DMS153 (cell line): ENCODE data around the gene AKAP13.

Source experiments
- DNase-seq: peaks from one replicate; lab custom pipeline; 2025; lab: John Stamatoyannopoulos, UW

AKAP13 gene

GRCh38 chr15:85498471-85498870 lies 118.1 kb downstream of the AKAP13 start:
- no peak for DNase-seq

GRCh38 chr15:85499371-85499887 lies 119.0 kb downstream of the AKAP13 start:
- DNase-seq, result peak; percentile 24

GRCh38 chr15:85500060-85500708 lies 119.8 kb downstream of the AKAP13 start:
- DNase-seq, result no peak

GRCh38 chr15:85500729-85501128 lies 120.3 kb downstream of the AKAP13 start:
- no peak for DNase-seq

GRCh38 chr15:85501574-85501973 lies 121.2 kb downstream of the AKAP13 start:
- DNase-seq, result no peak

- no peak for DNase-seq
These were observed 122.9 kb downstream of the AKAP13 start for GRCh38 chr15:85503151-85503799.

- peak; percentile 1 for DNase-seq
These were observed 124.6 kb downstream of the AKAP13 start for GRCh38 chr15:85504749-85505676.

GRCh38 chr15:85507114-85507513 lies 126.7 kb downstream of the AKAP13 start:
- DNase-seq, result no peak

GRCh38 chr15:85509973-85510372 lies 129.6 kb downstream of the AKAP13 start:
- DNase-seq, result no peak

- DNase-seq, result no peak
These were observed 134.0 kb downstream of the AKAP13 start for GRCh38 chr15:85514413-85514812.

GRCh38 chr15:85515212-85515611 lies 134.8 kb downstream of the AKAP13 start:
- no peak for DNase-seq

- DNase-seq, result no peak
These were observed 136.7 kb downstream of the AKAP13 start for GRCh38 chr15:85517086-85517485.

- no peak for DNase-seq
These were observed 138.8 kb downstream of the AKAP13 start for GRCh38 chr15:85518979-85519761.

GRCh38 chr15:85520650-85521049 lies 140.2 kb downstream of the AKAP13 start:
- no peak for DNase-seq

- no peak for DNase-seq
These were observed 143.1 kb downstream of the AKAP13 start for GRCh38 chr15:85523530-85523929.

- DNase-seq, result no peak
These were observed 145.4 kb downstream of the AKAP13 start for GRCh38 chr15:85525755-85526154.

- no peak for DNase-seq
These were observed 147.5 kb downstream of the AKAP13 start for GRCh38 chr15:85527895-85528294.

- no peak for DNase-seq
These were observed 149.7 kb downstream of the AKAP13 start for GRCh38 chr15:85530079-85530478.

GRCh38 chr15:85531083-85531482 lies 150.7 kb downstream of the AKAP13 start:
- DNase-seq, result no peak

GRCh38 chr15:85532689-85533088 lies 152.3 kb downstream of the AKAP13 start:
- DNase-seq, result no peak

- DNase-seq, result no peak
These were observed 153.6 kb downstream of the AKAP13 start for GRCh38 chr15:85534031-85534430.
